HT1080 (cell line): ENCODE measurements around the gene IDH3G. TPM values are rescaled to one million over a fixed set of nuclear protein-coding genes. Genes with fewer than 3 reads are reported as not detected.

Experiments
- DNase-seq: peaks from one replicate; pipeline ENCODE4 v3.0.0-alpha.2; 2015; ENCODE audit warnings: low read depth
- total RNA-seq: library from RNA; depleted of rRNA; stranded (reverse); fragments of >200 nt; shearing (Covaris generic); gene quantifications from 2 replicates; pipeline ENCODE4 v1.2.3, GENCODE V29; 2014; rRNA removed

IDH3G gene
- total RNA-seq, 1 experiment from 2014 or later: 65.2 TPM

DNA sequence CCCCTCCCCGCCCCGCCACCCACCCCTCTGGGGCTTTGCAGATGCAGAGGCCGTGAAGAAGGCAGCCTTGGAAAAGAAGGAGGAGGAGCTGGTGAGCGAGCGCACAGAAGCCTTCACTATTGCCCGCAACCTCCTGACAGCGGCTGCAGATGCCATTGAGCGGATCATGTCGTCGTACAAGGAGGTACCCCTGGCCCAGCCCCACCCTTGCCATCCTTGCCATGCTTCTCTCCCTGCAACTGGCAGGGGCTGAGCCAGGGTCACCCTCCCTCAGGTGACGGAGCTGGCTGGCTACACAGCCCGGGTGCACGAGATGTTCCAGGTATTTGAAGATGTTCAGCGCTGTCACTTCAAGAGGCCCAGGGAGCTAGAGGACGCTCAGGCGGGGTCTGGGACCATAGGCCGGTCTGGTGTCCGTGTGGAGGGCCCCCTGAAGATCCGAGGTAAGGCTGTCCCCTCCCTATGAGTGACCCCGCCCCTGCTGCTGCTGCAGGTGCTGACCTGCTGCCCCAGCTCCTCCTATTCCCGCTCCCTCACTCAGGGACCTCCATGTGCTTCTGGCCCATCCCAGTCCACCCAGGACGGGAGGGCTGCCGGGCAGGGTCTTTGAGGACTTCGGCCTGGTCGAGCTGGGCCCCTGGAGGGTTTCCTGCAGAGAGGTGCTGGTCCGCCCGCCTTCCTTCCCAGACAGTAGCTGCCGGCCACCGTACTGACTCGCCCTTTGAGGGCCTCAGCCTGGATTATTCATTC is 57.9 kb downstream of the IDH3G start:
- no peak for DNase-seq

Other genes starting within 250 kb of the IDH3G start
- 74.4 and 82.3 TPM in 2 replicates for gene CCNQ, start 195.2 kb downstream of the IDH3G start, total RNA-seq
- gene DUSP9, start 147.2 kb downstream of the IDH3G start, total RNA-seq: not detected in 2 replicates
- gene PNCK, start 120.6 kb downstream of the IDH3G start, total RNA-seq: not detected in 2 replicates
- gene SLC6A8, start 106.4 kb downstream of the IDH3G start, total RNA-seq: 33.2 and 61.3 TPM in 2 replicates
- gene BCAP31, start 70.0 kb downstream of the IDH3G start, total RNA-seq: 197 and 234 TPM in 2 replicates
- 1.5 and 1.9 TPM in 2 replicates for gene ABCD1, start 69.5 kb downstream of the IDH3G start, total RNA-seq
- gene PLXNB3, start 30.1 kb downstream of the IDH3G start, total RNA-seq: 2.3 and 4.5 TPM in 2 replicates
- 0.03 TPM in 1 of 2 replicates, not detected in the other for gene SRPK3, start 13.3 kb downstream of the IDH3G start, total RNA-seq
- gene SSR4, start 293 bp upstream of the IDH3G start, total RNA-seq: 76.9 and 89.2 TPM in 2 replicates
- gene PDZD4, start 36.2 kb upstream of the IDH3G start, total RNA-seq: 0.13 and 0.16 TPM in 2 replicates
- gene L1CAM, start 91.8 kb upstream of the IDH3G start, total RNA-seq: 2.0 and 3.0 TPM in 2 replicates
- not detected in 2 replicates for gene AVPR2, start 110.3 kb upstream of the IDH3G start, total RNA-seq
- 2.7 and 3.3 TPM in 2 replicates for gene ARHGAP4, start 131.9 kb upstream of the IDH3G start, total RNA-seq
- gene NAA10, start 140.7 kb upstream of the IDH3G start, total RNA-seq: 182 and 213 TPM in 2 replicates
- 1.0 TPM in 1 of 2 replicates, not detected in the other for gene RENBP, start 150.3 kb upstream of the IDH3G start, total RNA-seq
- gene HCFC1, start 177.4 kb upstream of the IDH3G start, total RNA-seq: 38.9 and 60.0 TPM in 2 replicates
- gene TMEM187, start 178.4 kb upstream of the IDH3G start, total RNA-seq: 4.8 and 11.6 TPM in 2 replicates
- gene IRAK1, start 225.5 kb upstream of the IDH3G start, total RNA-seq: 200 and 232 TPM in 2 replicates